ENCODE results near the gene EXOC4. TPM values are rescaled to one million over a fixed set of nuclear protein-coding genes. Genes with fewer than 3 reads are reported as not detected.

EXOC4 gene
- total and polyA plus RNA-seq, 2 donors from 2014 or later, result 22.8 to 78.7 TPM

GRCh38 chr7:133843341-133843740 lies 590.5 kb downstream of the EXOC4 start:
- Histone ChIP-seq H3K27ac (ENCODE audit: low read depth in 2 of 2, low read length in 2 of 2) (no peak overlapping the region), H3K4me3 (ENCODE audit: low read length in 3 of 3) (no peak overlapping the region), H3K27me3 (ENCODE audit: control insufficient read depth, insufficient read depth, low read length) (no peaks in the 10 kb centered on the region), H3K9me3 (ENCODE audit: control insufficient read depth in 2 of 3, insufficient read depth in 1 of 3, low read length in 3 of 3) (no peaks in the 10 kb centered on the region), H3K4me1 (ENCODE audit: control insufficient read depth in 2 of 3, insufficient read depth in 2 of 3, low read depth in 1 of 3, low read length in 3 of 3) (no peaks in the 10 kb centered on the region), H3K36me3 (ENCODE audit: control insufficient read depth in 2 of 3, insufficient read depth in 3 of 3, low read length in 3 of 3) (no peaks in the 10 kb centered on the region), H3K9ac (ENCODE audit: low read length in 3 of 3) (no peak overlapping the region)
- intact Hi-C loops (cut with DNase I), result no loop called here
- DNase-seq (no peak), FAIRE-seq (no peak)
- TF ChIP-seq CTCF (IDR thresholded peaks at IDR 0.05; ENCODE audit: borderline replicate concordance, extremely low read depth, insufficient read depth), result no peak

- no peak for FAIRE-seq
Observed at GRCh38 chr7:133845005-133845404, 592.1 kb downstream of the EXOC4 start.

GRCh38 chr7:133846203-133846945 lies 593.5 kb downstream of the EXOC4 start:
- H3K4me1 ChIP-seq (ENCODE audit: control insufficient read depth in 2 of 3, insufficient read depth in 2 of 3, low read depth in 1 of 3, low read length in 3 of 3), result no peaks in the 10 kb centered on the region
- no peak for TF ChIP-seq CTCF (IDR thresholded peaks at IDR 0.05; ENCODE audit: borderline replicate concordance, extremely low read depth, insufficient read depth)
- H3K9ac ChIP-seq (ENCODE audit: low read length in 3 of 3), result no peak overlapping the region
- H3K4me3 ChIP-seq (ENCODE audit: low read length in 3 of 3), result no peak overlapping the region
- H3K36me3 ChIP-seq (ENCODE audit: control insufficient read depth in 2 of 3, insufficient read depth in 3 of 3, low read length in 3 of 3), result no peaks in the 10 kb centered on the region
- H3K27ac ChIP-seq (ENCODE audit: low read depth in 2 of 2, low read length in 2 of 2), result no peak overlapping the region
- FAIRE-seq, result no peak
- intact Hi-C loops (cut with DNase I), result no loop called here
- H3K27me3 ChIP-seq (ENCODE audit: control insufficient read depth, insufficient read depth, low read length), result no peaks in the 10 kb centered on the region
- H3K9me3 ChIP-seq (ENCODE audit: control insufficient read depth in 2 of 3, insufficient read depth in 1 of 3, low read length in 3 of 3), result no peaks in the 10 kb centered on the region
- no peak for DNase-seq

More at GRCh38 chr7:133845005-133845404, 592.1 kb downstream of the EXOC4 start:
- Histone ChIP-seq H3K9ac (ENCODE audit: low read length in 3 of 3) (no peak overlapping the region), H3K27me3 (ENCODE audit: control insufficient read depth, insufficient read depth, low read length) (no peaks in the 10 kb centered on the region), H3K36me3 (ENCODE audit: control insufficient read depth in 2 of 3, insufficient read depth in 3 of 3, low read length in 3 of 3) (no peaks in the 10 kb centered on the region), H3K4me3 (ENCODE audit: low read length in 3 of 3) (no peak overlapping the region), H3K4me1 (ENCODE audit: control insufficient read depth in 2 of 3, insufficient read depth in 2 of 3, low read depth in 1 of 3, low read length in 3 of 3) (no peaks in the 10 kb centered on the region), H3K27ac (ENCODE audit: low read depth in 2 of 2, low read length in 2 of 2) (no peak overlapping the region), H3K9me3 (ENCODE audit: control insufficient read depth in 2 of 3, insufficient read depth in 1 of 3, low read length in 3 of 3) (no peaks in the 10 kb centered on the region)
- intact Hi-C loops (cut with DNase I), result no loop called here
- DNase-seq, result no peak
- TF ChIP-seq CTCF (IDR thresholded peaks at IDR 0.05; ENCODE audit: borderline replicate concordance, extremely low read depth, insufficient read depth), result no peak

Measured in kidney (tissue), 14 donors.